ENCODE data around the gene EIF2B2. TPM values are rescaled to one million over a fixed set of nuclear protein-coding genes. Genes with fewer than 3 reads are reported as not detected.

Gene EIF2B2
- total RNA-seq, 1 donor from 2014 or later, result 38.4 TPM

- peaks cover 3% of the 10 kb centered on the region for H3K4me1 Mint-ChIP-seq (ENCODE audit: low read depth)
Observed at GRCh38 chr14:75030147-75030546, 27.4 kb downstream of the EIF2B2 start.

GRCh38 chr14:75032939-75033338 is 30.2 kb downstream of the EIF2B2 start:
- no peaks in the 10 kb centered on the region for H3K9me3 Mint-ChIP-seq (ENCODE audit: low read depth)
- no peak for TF ChIP-seq CTCF (IDR thresholded peaks at IDR 0.05)
- peaks cover 3% of the 10 kb centered on the region for H3K4me1 Mint-ChIP-seq (ENCODE audit: low read depth)
- no peaks in the 10 kb centered on the region for H3K27me3 Mint-ChIP-seq (ENCODE audit: low read depth)
- no peak overlapping the region for H3K4me3 Mint-ChIP-seq (ENCODE audit: unreplicated experiment)
- H3K36me3 Mint-ChIP-seq (ENCODE audit: low read depth), result peaks cover 34% of the 10 kb centered on the region
- no peak for DNase-seq (ENCODE audit: low spot score)
- H3K27ac Mint-ChIP-seq (ENCODE audit: unreplicated experiment), result no peak overlapping the region

More at GRCh38 chr14:75030147-75030546, 27.4 kb downstream of the EIF2B2 start:
- TF ChIP-seq CTCF (IDR thresholded peaks at IDR 0.05), result no peak
- no peaks in the 10 kb centered on the region for H3K27me3 Mint-ChIP-seq (ENCODE audit: low read depth)
- no peaks in the 10 kb centered on the region for H3K9me3 Mint-ChIP-seq (ENCODE audit: low read depth)
- no peak for DNase-seq (ENCODE audit: low spot score)
- peaks cover 26% of the 10 kb centered on the region for H3K36me3 Mint-ChIP-seq (ENCODE audit: low read depth)
- H3K27ac Mint-ChIP-seq (ENCODE audit: unreplicated experiment), result no peak overlapping the region
- H3K4me3 Mint-ChIP-seq (ENCODE audit: unreplicated experiment), result no peak overlapping the region

- Mint-ChIP-seq H3K27ac (ENCODE audit: unreplicated experiment) (no peak overlapping the region), H3K27me3 (ENCODE audit: low read depth) (no peaks in the 10 kb centered on the region), H3K4me1 (ENCODE audit: low read depth) (peaks cover 24% of the 10 kb centered on the region), H3K9me3 (ENCODE audit: low read depth) (no peaks in the 10 kb centered on the region), H3K36me3 (ENCODE audit: low read depth) (peaks cover 14% of the 10 kb centered on the region), H3K4me3 (ENCODE audit: unreplicated experiment) (no peak overlapping the region)
- DNase-seq (ENCODE audit: low spot score), result no peak
- TF ChIP-seq CTCF (IDR thresholded peaks at IDR 0.05), result no peak
Observed at GRCh38 chr14:75040507-75040906, 37.8 kb downstream of the EIF2B2 start.

GRCh38 chr14:75040959-75041358 is 38.2 kb downstream of the EIF2B2 start:
- Mint-ChIP-seq H3K27ac (ENCODE audit: unreplicated experiment) (no peak overlapping the region), H3K4me3 (ENCODE audit: unreplicated experiment) (no peak overlapping the region), H3K36me3 (ENCODE audit: low read depth) (peaks cover 11% of the 10 kb centered on the region), H3K27me3 (ENCODE audit: low read depth) (no peaks in the 10 kb centered on the region), H3K9me3 (ENCODE audit: low read depth) (no peaks in the 10 kb centered on the region), H3K4me1 (ENCODE audit: low read depth) (peaks cover 24% of the 10 kb centered on the region)
- TF ChIP-seq CTCF (IDR thresholded peaks at IDR 0.05), result no peak
- no peak for DNase-seq (ENCODE audit: low spot score)

- H3K27me3 Mint-ChIP-seq (ENCODE audit: low read depth), result no peaks in the 10 kb centered on the region
- H3K27ac Mint-ChIP-seq (ENCODE audit: unreplicated experiment), result no peak overlapping the region
- peaks cover 8% of the 10 kb centered on the region for H3K36me3 Mint-ChIP-seq (ENCODE audit: low read depth)
- peaks cover 24% of the 10 kb centered on the region for H3K4me1 Mint-ChIP-seq (ENCODE audit: low read depth)
- no peak for DNase-seq (ENCODE audit: low spot score)
- H3K9me3 Mint-ChIP-seq (ENCODE audit: low read depth), result no peaks in the 10 kb centered on the region
- TF ChIP-seq CTCF (IDR thresholded peaks at IDR 0.05), result no peak
- no peak overlapping the region for H3K4me3 Mint-ChIP-seq (ENCODE audit: unreplicated experiment)
Observed at GRCh38 chr14:75041613-75042012, 38.9 kb downstream of the EIF2B2 start.
